Measurements from ENCODE around the gene AP1B1. TPM values are rescaled to one million over a fixed set of nuclear protein-coding genes. Genes with fewer than 3 reads are reported as not detected.
"Not testable (repeated sequence)": the region's sequence is repeated elsewhere in the genome, so short reads cannot be mapped to it uniquely, and the experiment has no call there.

Gene AP1B1
- total and polyA plus RNA-seq, 2 donors (not counting 1 experiment from before 2014, with no cell fraction given): 44.1 to 45.6 TPM

GRCh38 chr22:29377979-29378378 lies 10.4 kb downstream of the AP1B1 start:
- DNase-seq (ENCODE audit: low read depth in 2 of 2): no peak
- Histone ChIP-seq H4K20me1 (ENCODE audit: control insufficient read depth, extremely low read depth, insufficient read depth, low read length) (no peaks in the 10 kb centered on the region), H3K27ac (ENCODE audit: insufficient read depth, low read length) (no peak overlapping the region), H3K27me3 (ENCODE audit: control insufficient read depth, insufficient read depth, low read length) (no peaks in the 10 kb centered on the region), H3K79me2 (ENCODE audit: control insufficient read depth, insufficient read depth, low read length) (peaks cover 9% of the 10 kb centered on the region), H3K36me3 (ENCODE audit: control insufficient read depth, insufficient read depth, low read length) (no peaks in the 10 kb centered on the region), H3K9ac (ENCODE audit: insufficient read depth, low read length) (no peak overlapping the region), H3K4me2 (ENCODE audit: extremely low read depth, insufficient read depth, low read length) (no peak overlapping the region), H2AFZ (ENCODE audit: low read length) (no peak overlapping the region), H3K4me3 (replicated peaks in 1 of 4; ENCODE audit: control extremely low read depth in 1 of 4, insufficient read depth in 1 of 4, low read depth in 3 of 4, low read length in 4 of 4) (no peak overlapping the region), H3K9me3 (ENCODE audit: control insufficient read depth, insufficient read depth, low read depth, low read length) (no peaks in the 10 kb centered on the region), H3K4me1 (ENCODE audit: control insufficient read depth, extremely low read depth, insufficient read depth, low read length) (no peaks in the 10 kb centered on the region)
- no peak for TF ChIP-seq CTCF (conservative IDR thresholded peaks at IDR 0.05 in 1 of 2, IDR thresholded peaks at IDR 0.05 in 1 of 2; ENCODE audit: low read depth in 1 of 2, low read length in 2 of 2)
- no peak for TF ChIP-seq EZH2 (IDR thresholded peaks at IDR 0.05; ENCODE audit: low read length, missing control alignments)

DNA sequence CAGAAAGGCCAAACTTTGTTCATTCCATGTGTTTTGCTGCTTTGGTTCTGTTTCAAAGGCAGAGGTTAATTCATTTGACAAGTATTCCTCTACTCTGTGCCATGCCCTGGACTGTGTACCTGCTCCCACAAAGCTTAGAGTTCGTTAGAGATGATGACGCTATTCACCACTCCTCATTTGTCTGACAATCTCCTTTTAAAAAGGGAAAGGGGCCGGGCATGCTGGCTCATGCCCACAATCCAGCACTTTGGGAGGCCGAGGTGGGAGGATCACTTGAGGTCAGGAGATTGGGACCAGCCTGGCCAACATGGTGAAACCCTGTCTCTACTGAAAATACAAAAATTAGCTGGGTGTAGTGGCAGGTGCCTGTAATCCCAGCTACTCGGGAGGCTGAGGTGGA lies 11.7 kb downstream of the AP1B1 start:
- H3K27ac ChIP-seq (ENCODE audit: insufficient read depth, low read length); H3K9ac ChIP-seq (ENCODE audit: insufficient read depth, low read length); DNase-seq (ENCODE audit: low read depth in 2 of 2); H3K27me3 ChIP-seq (ENCODE audit: control insufficient read depth, insufficient read depth, low read length); H2AFZ ChIP-seq (ENCODE audit: low read length); H3K36me3 ChIP-seq (ENCODE audit: control insufficient read depth, insufficient read depth, low read length); H4K20me1 ChIP-seq (ENCODE audit: control insufficient read depth, extremely low read depth, insufficient read depth, low read length); H3K4me2 ChIP-seq (ENCODE audit: extremely low read depth, insufficient read depth, low read length); H3K4me1 ChIP-seq (ENCODE audit: control insufficient read depth, extremely low read depth, insufficient read depth, low read length); H3K4me3 ChIP-seq (replicated peaks in 1 of 4; ENCODE audit: control extremely low read depth in 1 of 4, insufficient read depth in 1 of 4, low read depth in 3 of 4, low read length in 4 of 4); H3K79me2 ChIP-seq (ENCODE audit: control insufficient read depth, insufficient read depth, low read length); H3K9me3 ChIP-seq (ENCODE audit: control insufficient read depth, insufficient read depth, low read depth, low read length): not testable (repeated sequence)

DNA sequence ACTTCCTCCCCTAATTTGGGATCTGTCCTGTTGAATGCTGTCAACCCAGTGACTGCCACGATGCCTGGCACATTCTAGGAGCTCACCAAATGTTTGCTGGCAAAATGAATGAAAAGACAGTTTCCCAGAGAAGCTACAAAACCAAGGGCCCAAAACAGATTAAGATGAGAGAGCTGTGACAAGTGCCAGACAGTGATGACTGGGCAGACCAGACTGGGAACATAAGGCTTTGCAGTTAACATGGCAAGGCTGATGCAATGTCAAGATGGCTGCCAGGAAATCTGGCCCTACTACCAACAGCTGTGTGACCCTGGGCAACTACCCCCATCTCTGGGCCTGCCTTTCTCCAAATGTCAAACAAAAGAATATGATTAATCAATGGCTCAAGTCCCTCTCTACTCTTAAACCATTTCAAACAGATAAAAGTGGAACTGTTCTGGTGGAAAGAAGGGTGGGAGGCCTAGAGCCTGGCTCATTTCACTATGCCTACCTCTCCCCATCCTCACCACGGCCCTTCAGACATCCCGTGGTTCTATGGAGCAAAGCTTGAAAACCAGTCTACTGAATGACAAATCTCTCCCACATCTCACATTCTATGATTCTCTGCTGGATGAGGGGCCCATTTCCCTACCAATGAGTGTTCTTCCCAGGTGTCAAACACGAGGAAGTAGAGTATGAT lies 12.8 kb downstream of the AP1B1 start:
- DNase-seq (ENCODE audit: low read depth in 2 of 2): peak in 1 of 2 donors; percentile 16
- H3K4me2 ChIP-seq (ENCODE audit: extremely low read depth, insufficient read depth, low read length): no peak overlapping the region
- TF ChIP-seq CTCF (conservative IDR thresholded peaks at IDR 0.05 in 1 of 2, IDR thresholded peaks at IDR 0.05 in 1 of 2; ENCODE audit: low read depth in 1 of 2, low read length in 2 of 2) (no peak), EZH2 (IDR thresholded peaks at IDR 0.05; ENCODE audit: low read length, missing control alignments) (no peak)
- H2AFZ ChIP-seq (ENCODE audit: low read length): no peak overlapping the region
- H3K79me2 ChIP-seq (ENCODE audit: control insufficient read depth, insufficient read depth, low read length): peaks cover 3% of the 10 kb centered on the region
- no peak overlapping the region for H3K4me3 ChIP-seq (replicated peaks in 1 of 4; ENCODE audit: control extremely low read depth in 1 of 4, insufficient read depth in 1 of 4, low read depth in 3 of 4, low read length in 4 of 4)
- no peaks in the 10 kb centered on the region for H3K4me1 ChIP-seq (ENCODE audit: control insufficient read depth, extremely low read depth, insufficient read depth, low read length)
- H3K27ac ChIP-seq (ENCODE audit: insufficient read depth, low read length): no peak overlapping the region
- no peaks in the 10 kb centered on the region for H3K27me3 ChIP-seq (ENCODE audit: control insufficient read depth, insufficient read depth, low read length)
- no peaks in the 10 kb centered on the region for H3K9me3 ChIP-seq (ENCODE audit: control insufficient read depth, insufficient read depth, low read depth, low read length)
- no peaks in the 10 kb centered on the region for H3K36me3 ChIP-seq (ENCODE audit: control insufficient read depth, insufficient read depth, low read length)
- H3K9ac ChIP-seq (ENCODE audit: insufficient read depth, low read length): no peak overlapping the region
- H4K20me1 ChIP-seq (ENCODE audit: control insufficient read depth, extremely low read depth, insufficient read depth, low read length): no peaks in the 10 kb centered on the region

DNA sequence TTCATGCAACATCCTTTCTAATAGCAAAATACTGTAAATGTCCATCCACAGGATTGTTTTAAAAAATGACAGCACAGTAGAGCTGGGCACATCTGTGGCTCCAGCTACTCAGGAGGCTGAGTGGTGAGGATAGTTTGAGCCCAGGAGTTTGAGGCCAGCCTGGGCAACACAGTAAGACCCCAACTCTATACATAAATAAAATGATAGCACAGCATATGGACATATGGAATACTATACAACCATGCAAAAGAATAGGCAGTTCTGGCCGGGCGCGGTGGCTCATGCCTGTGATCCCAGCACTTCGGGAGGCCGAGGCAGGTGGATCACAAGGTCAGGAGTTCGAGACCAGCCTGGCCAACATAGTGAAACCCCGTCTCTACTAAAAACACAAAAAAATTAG lies 13.6 kb downstream of the AP1B1 start:
- H3K9me3 ChIP-seq (ENCODE audit: control insufficient read depth, insufficient read depth, low read depth, low read length); H3K4me2 ChIP-seq (ENCODE audit: extremely low read depth, insufficient read depth, low read length); H3K27me3 ChIP-seq (ENCODE audit: control insufficient read depth, insufficient read depth, low read length); H2AFZ ChIP-seq (ENCODE audit: low read length); H3K4me1 ChIP-seq (ENCODE audit: control insufficient read depth, extremely low read depth, insufficient read depth, low read length); H3K36me3 ChIP-seq (ENCODE audit: control insufficient read depth, insufficient read depth, low read length); H3K9ac ChIP-seq (ENCODE audit: insufficient read depth, low read length); H3K4me3 ChIP-seq (replicated peaks in 1 of 4; ENCODE audit: control extremely low read depth in 1 of 4, insufficient read depth in 1 of 4, low read depth in 3 of 4, low read length in 4 of 4); H3K27ac ChIP-seq (ENCODE audit: insufficient read depth, low read length); DNase-seq (ENCODE audit: low read depth in 2 of 2); H3K79me2 ChIP-seq (ENCODE audit: control insufficient read depth, insufficient read depth, low read length); H4K20me1 ChIP-seq (ENCODE audit: control insufficient read depth, extremely low read depth, insufficient read depth, low read length): not testable (repeated sequence)
